Mucosa of stomach (tissue), 1 donor: ENCODE data around the gene ADPRH.

Experiments
- H3K27me3 ChIP-seq: one replicate; pipeline ENCODE4 v1.7.0; 2013; ENCODE audit warnings: mild to moderate bottlenecking, low read length; ENCODE audit not compliant: control insufficient read depth, insufficient read depth
- H3K36me3 ChIP-seq: one replicate; pipeline ENCODE4 v1.7.0; 2013; ENCODE audit warnings: low read length; ENCODE audit not compliant: control insufficient read depth, insufficient read depth
- H3K4me1 ChIP-seq: one replicate; pipeline ENCODE4 v1.7.0; 2013; ENCODE audit warnings: mild to moderate bottlenecking, low read length; ENCODE audit not compliant: control insufficient read depth, insufficient read depth
- H3K4me3 ChIP-seq: one replicate; pipeline ENCODE4 v1.7.0; 2013; ENCODE audit warnings: low read length
- H3K9ac ChIP-seq: one replicate; pipeline ENCODE4 v1.7.0; 2013; ENCODE audit warnings: mild to moderate bottlenecking, low read length, moderate library complexity
- H3K9me3 ChIP-seq: one replicate; pipeline ENCODE4 v1.7.0; 2013; ENCODE audit warnings: mild to moderate bottlenecking, low read length, moderate library complexity; ENCODE audit not compliant: control insufficient read depth
- donor health status: Pancreatic carcinoma.

Gene ADPRH

DNA sequence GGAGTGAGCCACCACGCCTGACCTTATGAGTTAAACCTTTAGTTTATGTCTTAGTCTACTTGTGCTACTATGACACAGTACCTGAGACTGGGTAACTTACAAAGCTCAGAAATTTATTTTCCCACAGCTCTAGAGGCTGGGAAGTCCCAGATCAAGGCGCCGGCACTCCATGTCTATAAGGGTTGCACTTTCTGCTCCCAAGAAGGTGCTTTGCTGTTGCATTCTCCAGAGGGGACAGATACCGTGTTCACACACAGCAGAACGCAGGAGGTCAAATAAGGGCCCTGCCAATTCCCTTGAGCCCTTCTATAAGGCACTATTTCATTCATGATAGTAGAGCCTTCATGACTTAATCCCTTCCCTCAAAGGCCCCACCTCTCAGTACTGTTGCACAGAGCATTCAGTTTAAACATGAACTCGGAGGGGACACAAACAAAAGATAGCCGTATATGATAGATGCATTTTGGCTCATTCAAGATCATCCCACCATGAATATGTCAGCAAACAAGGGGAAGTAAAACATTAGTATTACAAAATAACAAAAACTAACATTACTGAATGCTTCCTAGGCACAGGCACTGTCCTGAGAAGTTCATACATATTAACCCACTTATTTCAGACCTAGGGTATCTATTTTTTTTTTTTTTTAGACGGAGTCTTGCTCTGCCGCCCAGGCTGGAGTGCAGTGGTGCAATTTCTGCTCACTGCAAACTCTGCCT is 44.9 kb downstream of the ADPRH start:
- no peaks in the 10 kb centered on the region for H3K4me1 ChIP-seq
- no peak overlapping the region for H3K9ac ChIP-seq
- H3K9me3 ChIP-seq = no peaks in the 10 kb centered on the region
- no peaks in the 10 kb centered on the region for H3K27me3 ChIP-seq
- H3K4me3 ChIP-seq = no peak overlapping the region
- H3K36me3 ChIP-seq = no peaks in the 10 kb centered on the region

DNA sequence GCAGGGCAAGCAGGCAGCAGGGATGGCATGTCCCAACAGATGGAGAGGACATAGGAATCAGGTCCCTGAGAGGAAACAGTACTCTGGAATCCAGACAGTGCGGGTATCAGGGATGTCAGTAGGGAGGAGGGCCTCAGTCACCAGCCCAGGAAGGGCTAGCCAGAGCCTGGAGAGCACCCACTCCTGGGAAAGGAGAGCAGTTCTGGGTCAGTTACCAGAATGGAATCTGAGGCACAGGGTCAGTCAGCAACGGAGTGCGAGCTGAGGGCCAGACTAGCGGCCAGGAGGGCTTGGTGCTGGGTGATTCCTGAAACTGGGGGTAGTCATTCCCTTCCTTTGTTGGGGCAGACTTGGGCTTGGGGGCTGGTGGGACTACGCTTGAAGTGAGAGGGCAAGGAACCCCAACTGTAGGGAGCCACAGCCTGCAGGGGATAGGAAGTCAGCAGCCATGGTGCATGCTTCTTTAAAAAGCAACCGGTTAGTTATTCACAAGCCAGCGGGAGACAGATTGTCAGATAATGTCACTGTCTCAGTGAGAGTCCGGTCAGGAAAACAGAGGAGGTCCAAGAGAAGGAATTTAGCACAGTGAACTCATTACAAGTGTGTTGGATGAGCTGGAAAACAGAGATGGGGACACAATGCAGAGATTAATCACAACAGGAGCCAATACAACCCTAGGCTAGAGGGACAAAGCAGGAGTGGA is 46.3 kb downstream of the ADPRH start:
- no peaks in the 10 kb centered on the region for H3K27me3 ChIP-seq
- H3K9ac ChIP-seq = no peak overlapping the region
- H3K4me3 ChIP-seq = no peak overlapping the region
- no peaks in the 10 kb centered on the region for H3K36me3 ChIP-seq
- H3K9me3 ChIP-seq = no peaks in the 10 kb centered on the region
- no peaks in the 10 kb centered on the region for H3K4me1 ChIP-seq

DNA sequence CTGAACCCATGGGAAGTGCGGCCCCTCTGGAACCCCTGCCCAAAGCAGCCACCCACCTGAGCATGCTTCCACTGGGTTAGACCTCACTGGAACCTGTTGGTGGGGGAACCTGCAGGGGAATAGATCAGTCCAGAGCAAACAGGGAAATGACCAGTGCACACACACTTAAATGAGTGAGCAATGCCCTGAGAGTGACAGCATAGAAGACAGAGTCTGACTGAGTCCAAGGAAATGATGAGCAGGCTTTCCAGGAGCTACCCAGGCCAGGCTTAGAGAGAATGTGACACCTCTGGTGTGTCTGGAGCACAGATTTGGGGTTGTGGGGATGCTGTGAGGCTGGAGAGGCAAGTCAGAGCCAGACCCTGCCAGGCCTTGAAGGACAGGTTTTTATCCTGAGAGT is 46.9 kb downstream of the ADPRH start:
- H3K9me3 ChIP-seq = no peaks in the 10 kb centered on the region
- no peak overlapping the region for H3K4me3 ChIP-seq
- no peaks in the 10 kb centered on the region for H3K36me3 ChIP-seq
- H3K27me3 ChIP-seq = no peaks in the 10 kb centered on the region
- no peaks in the 10 kb centered on the region for H3K4me1 ChIP-seq
- no peak overlapping the region for H3K9ac ChIP-seq

DNA sequence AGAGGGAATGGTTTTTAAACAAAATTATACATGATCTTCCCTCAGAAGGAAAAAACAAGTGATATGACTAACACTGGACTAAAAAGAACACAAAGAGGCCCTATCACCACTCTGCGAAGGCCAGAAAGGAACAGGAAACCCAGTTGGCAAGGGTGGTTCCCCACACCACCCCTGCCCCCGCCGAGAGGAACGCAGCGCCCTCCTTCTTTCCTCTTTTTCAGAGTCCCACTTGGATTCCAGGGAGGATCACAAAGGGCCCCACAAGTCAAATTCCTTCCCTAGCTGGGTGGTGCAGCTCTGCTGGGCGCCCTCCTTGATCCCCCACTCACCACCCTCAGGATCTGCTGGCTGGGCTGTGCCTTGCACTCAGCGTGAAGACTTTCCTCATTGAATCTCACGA is 48.2 kb downstream of the ADPRH start:
- H3K36me3 ChIP-seq = no peaks in the 10 kb centered on the region
- H3K9me3 ChIP-seq = no peaks in the 10 kb centered on the region
- no peaks in the 10 kb centered on the region for H3K27me3 ChIP-seq
- H3K9ac ChIP-seq = no peak overlapping the region
- H3K4me3 ChIP-seq = no peak overlapping the region
- H3K4me1 ChIP-seq = no peaks in the 10 kb centered on the region

DNA sequence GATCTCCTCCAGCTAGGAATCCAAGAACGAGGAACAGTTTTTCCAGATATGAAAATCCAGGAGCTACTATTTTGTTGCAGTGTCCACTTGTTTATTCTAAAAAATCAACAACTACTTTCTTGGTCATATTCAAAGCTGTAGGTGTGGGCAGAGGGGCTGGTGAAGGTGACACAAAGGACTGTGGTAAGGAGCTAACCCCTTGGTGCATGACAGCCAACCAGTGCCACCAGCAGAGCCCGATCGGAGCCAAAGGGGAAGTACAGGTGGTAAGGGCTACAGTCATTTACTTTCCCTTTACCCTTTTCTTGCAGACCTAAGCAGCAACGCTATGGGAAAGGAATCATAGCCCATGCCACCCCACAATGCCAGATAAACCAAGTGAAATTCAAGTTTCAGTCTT is 49.1 kb downstream of the ADPRH start:
- Histone ChIP-seq H3K4me3 (no peak overlapping the region), H3K27me3 (no peaks in the 10 kb centered on the region), H3K9me3 (no peaks in the 10 kb centered on the region), H3K9ac (no peak overlapping the region), H3K36me3 (no peaks in the 10 kb centered on the region), H3K4me1 (no peaks in the 10 kb centered on the region)

DNA sequence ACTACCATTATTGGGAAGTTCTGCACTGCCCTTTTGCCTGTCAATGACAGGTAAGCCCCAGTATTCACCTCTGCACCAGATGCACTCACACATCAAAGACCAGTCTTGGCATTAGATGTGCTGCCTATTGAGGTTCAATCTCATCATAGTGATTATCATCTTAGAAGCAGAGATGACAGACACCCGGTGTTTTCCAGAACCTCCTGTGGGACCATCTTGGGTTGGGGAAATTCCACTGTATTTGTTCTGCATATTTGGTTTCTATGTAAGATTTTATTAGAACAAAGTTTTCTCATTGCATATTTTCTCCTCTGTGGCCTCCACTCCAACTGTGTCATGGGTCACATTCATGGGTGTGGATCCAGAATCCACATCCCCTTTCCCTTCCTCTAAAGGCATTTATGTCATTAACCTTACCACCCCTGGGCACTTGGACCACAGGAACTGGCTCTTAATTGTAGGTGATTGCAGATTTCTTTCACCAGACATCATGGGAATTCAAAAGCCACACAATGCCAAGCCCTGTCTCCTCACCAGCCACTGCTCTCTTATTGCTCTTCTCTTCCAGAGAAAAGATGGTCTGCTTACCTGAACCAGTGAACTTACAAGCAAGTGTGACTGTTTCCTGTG is 49.6 kb downstream of the ADPRH start:
- Histone ChIP-seq H3K9me3 (no peaks in the 10 kb centered on the region), H3K27me3 (no peaks in the 10 kb centered on the region), H3K4me1 (no peaks in the 10 kb centered on the region), H3K36me3 (no peaks in the 10 kb centered on the region), H3K9ac (no peak overlapping the region), H3K4me3 (no peak overlapping the region)

DNA sequence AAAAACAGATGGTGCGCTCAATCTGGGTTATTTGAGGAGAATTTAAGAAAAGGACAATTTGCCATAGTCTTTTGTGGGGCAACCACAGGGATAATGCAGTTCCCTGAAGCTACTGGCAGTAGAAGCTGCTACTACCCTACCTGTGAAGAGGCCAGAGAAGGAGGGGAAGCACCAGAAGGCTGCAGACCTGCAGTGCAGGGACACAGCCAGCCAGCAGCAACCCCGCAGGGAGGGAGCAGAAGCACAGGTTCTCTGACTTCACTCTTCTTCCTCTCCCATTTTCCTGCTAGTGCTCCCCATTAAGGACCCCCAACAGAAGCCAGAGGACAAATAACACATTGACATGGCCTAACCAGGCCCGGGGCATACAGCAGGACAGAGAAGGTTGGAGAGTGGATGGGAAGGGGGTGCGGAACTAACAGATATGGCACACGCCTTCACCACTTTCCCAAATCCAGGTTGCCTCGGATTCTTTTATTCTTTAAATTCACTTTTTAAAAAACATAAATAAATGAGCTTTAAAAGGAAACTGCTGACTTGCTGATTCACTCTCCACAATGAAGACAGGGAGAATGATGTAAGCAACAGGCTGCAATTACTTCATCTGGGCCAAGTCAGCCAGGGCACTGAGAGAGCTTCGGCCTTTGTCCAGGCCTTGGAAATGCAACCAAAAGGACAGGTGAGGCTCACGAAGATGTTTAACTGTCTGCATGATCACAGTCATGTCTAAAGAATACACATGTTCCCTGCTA is 51.0 kb downstream of the ADPRH start:
- Histone ChIP-seq H3K4me1 (no peaks in the 10 kb centered on the region), H3K4me3 (no peak overlapping the region)

DNA sequence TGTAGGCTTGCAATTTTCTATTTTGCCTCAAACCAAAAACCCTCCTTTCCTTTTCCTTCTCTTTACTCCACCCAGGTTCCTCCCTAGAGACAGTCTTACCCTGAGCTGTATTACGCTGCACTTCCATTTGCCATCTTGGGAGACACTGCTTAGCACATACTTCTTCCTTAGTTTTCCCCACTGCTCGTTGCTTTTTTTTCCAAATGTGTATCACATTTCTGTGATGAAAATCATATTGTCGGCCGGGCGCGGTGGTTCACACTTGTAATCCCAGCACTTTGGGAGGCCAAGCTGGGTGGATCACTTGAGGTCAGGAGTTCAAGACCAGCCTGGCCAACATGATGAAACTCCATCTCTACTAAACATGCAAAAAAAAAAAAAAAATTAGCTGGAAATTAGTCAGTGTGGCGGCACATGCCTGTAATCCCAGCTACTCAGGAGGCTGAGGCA is 51.6 kb downstream of the ADPRH start:
- Histone ChIP-seq H3K27me3 (no peaks in the 10 kb centered on the region), H3K4me3 (no peak overlapping the region), H3K36me3 (no peaks in the 10 kb centered on the region), H3K9ac (no peak overlapping the region), H3K4me1 (peaks cover under 1% of the 10 kb centered on the region), H3K9me3 (no peaks in the 10 kb centered on the region)

More for the DNA sequence above, 51.0 kb downstream of the ADPRH start:
- Histone ChIP-seq H3K9ac (no peak overlapping the region), H3K9me3 (no peaks in the 10 kb centered on the region), H3K36me3 (no peaks in the 10 kb centered on the region), H3K27me3 (no peaks in the 10 kb centered on the region)

DNA sequence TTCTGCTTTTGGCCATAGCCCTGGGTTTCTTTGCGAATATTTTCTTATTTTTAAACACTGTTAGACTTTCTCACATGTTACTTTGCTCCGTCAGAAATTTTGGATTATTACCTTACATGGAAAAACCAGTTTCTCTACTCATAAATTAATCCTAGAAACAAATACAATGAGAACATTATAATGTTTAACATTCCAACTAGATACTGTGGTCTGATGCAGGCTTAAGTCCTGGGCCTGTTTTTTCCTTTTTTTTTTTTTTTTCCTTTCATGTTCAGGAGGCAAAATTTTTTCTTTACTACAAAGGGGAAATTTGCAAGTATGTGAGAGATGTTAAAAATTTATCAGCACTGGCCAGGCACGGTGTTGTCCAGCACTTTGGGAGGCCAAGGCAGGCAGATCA is 52.2 kb downstream of the ADPRH start:
- Histone ChIP-seq H3K9ac (no peak overlapping the region), H3K4me3 (no peak overlapping the region), H3K27me3 (no peaks in the 10 kb centered on the region), H3K36me3 (no peaks in the 10 kb centered on the region), H3K9me3 (no peaks in the 10 kb centered on the region), H3K4me1 (peaks cover 7% of the 10 kb centered on the region)

DNA sequence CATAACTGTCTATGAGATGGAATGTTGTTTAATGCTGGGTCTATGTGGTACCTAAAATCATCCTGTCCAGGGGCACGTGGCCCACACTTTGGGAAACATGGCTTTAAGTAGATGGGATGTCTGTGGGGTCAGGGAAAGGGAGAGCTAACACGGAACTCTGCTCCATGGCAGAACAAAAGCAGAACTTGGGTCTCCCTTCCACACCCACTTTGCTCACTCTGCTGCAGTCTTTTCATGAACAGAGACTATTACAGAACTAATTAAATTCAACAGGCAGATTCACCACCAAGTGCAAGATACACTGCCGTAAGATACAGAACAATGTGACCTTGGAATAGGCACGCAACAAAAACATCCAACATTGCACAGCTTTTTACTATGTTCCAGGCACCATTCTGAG is 52.9 kb downstream of the ADPRH start:
- Histone ChIP-seq H3K4me1 (peaks cover 8% of the 10 kb centered on the region), H3K27me3 (no peaks in the 10 kb centered on the region), H3K36me3 (no peaks in the 10 kb centered on the region), H3K9me3 (no peaks in the 10 kb centered on the region), H3K9ac (no peak overlapping the region), H3K4me3 (no peak overlapping the region)

DNA sequence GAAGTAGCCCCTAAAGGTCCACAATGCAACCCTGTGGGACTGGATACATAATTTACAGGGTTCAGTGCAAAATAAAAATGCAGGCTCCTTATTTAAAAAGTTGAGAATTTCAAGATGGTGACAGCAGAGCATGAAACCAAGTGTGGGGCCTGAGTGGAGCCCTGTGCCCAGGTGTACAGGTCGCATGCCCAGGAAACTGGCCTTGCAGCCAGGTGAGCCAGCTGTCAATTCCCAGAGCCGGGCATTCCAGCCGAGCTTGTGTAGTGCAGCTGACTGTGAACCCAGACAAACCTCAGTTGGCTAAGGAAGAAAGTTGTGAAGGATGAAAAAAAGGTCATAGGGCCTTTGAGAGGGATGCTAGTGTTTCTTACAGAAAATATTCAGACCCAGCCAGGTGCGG is 53.5 kb downstream of the ADPRH start:
- H3K4me1 ChIP-seq = peaks cover 11% of the 10 kb centered on the region
- no peaks in the 10 kb centered on the region for H3K27me3 ChIP-seq
- no peak overlapping the region for H3K4me3 ChIP-seq
- no peaks in the 10 kb centered on the region for H3K9me3 ChIP-seq
- H3K9ac ChIP-seq = no peak overlapping the region
- no peaks in the 10 kb centered on the region for H3K36me3 ChIP-seq

DNA sequence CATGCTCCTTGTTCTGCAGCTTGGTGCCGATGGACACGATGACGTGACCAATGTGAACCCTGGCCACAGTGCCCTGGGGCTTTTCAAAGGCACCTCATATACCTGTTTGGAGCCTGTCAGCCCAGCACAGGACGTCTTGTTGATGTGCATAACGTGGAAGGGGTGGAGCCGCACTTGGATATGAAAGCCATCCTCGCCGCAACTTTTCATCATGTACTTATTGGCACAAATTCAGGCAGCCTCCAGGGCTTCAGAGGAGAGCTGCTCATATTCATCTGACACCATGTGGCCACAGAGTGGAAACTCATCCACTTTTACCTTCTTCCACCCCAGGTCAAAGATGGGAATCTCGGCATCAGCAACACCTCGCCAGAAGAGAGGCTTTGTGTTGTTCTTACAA is 56.4 kb downstream of the ADPRH start:
- Histone ChIP-seq H3K9ac (no peak overlapping the region), H3K4me3 (no peak overlapping the region), H3K9me3 (no peaks in the 10 kb centered on the region), H3K27me3 (no peaks in the 10 kb centered on the region), H3K36me3 (no peaks in the 10 kb centered on the region), H3K4me1 (peaks cover 11% of the 10 kb centered on the region)
